Measurements from ENCODE around the gene VPS72. TPM values are rescaled to one million over a fixed set of nuclear protein-coding genes. Genes with fewer than 3 reads are reported as not detected.
"Not testable (repeated sequence)": the region's sequence is repeated elsewhere in the genome, so short reads cannot be mapped to it uniquely, and the experiment has no call there.

The VPS72 gene
- total RNA-seq, 4 donors from 2014 or later: 62.2 to 95.8 (median 68.9) TPM

DNA sequence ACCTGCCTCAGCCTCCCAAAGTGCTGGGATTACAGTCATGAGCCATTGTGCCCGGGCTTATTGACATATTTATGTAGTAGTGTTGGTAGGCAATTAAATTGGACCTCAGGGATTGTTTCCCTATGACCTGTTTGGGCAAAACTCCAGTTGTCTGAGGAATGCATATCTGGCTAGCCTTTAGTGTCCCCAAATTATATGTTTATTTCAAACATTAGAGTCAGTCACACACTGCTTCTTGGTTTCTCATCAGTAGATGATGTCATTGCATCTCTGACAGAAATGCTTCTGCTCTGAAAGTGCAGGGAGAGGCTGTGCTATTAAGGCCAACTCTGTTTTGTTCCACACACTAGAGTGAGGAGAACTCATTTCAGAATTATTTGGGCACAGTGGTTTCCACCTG, 20.8 kb upstream of the VPS72 start:
- in situ Hi-C loops (cut with MboI; ENCODE audit: low sequenced_read_pairs in 4 of 4): no loop called here
- intact Hi-C loops (cut with DNase I; ENCODE audit: low total_unique reads): no loop called here
- Histone ChIP-seq H3K27ac (peak overlapping the region in 1 of 4 donors; percentile 8), H3K27me3 (no peaks in the 10 kb centered on the region), H3K4me3 (no peak overlapping the region), H3K4me1 (peaks cover 5 to 8% of the 10 kb centered on the region in 2 donors), H3K9me3 (no peaks in the 10 kb centered on the region), H3K36me3 (peaks cover 0 to 22% of the 10 kb centered on the region in 2 donors)
- no peak for TF ChIP-seq POLR2A (IDR thresholded peaks at IDR 0.05)
- TF ChIP-seq, protein P1, sequence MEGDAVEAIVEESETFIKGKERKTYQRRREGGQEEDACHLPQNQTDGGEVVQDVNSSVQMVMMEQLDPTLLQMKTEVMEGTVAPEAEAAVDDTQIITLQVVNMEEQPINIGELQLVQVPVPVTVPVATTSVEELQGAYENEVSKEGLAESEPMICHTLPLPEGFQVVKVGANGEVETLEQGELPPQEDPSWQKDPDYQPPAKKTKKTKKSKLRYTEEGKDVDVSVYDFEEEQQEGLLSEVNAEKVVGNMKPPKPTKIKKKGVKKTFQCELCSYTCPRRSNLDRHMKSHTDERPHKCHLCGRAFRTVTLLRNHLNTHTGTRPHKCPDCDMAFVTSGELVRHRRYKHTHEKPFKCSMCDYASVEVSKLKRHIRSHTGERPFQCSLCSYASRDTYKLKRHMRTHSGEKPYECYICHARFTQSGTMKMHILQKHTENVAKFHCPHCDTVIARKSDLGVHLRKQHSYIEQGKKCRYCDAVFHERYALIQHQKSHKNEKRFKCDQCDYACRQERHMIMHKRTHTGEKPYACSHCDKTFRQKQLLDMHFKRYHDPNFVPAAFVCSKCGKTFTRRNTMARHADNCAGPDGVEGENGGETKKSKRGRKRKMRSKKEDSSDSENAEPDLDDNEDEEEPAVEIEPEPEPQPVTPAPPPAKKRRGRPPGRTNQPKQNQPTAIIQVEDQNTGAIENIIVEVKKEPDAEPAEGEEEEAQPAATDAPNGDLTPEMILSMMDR (IDR thresholded peaks at IDR 0.05 in 4 of 5, conservative IDR thresholded peaks at IDR 0.05 in 1 of 5): no peak
- ATAC-seq (no peak), DNase-seq (no peak)

DNA sequence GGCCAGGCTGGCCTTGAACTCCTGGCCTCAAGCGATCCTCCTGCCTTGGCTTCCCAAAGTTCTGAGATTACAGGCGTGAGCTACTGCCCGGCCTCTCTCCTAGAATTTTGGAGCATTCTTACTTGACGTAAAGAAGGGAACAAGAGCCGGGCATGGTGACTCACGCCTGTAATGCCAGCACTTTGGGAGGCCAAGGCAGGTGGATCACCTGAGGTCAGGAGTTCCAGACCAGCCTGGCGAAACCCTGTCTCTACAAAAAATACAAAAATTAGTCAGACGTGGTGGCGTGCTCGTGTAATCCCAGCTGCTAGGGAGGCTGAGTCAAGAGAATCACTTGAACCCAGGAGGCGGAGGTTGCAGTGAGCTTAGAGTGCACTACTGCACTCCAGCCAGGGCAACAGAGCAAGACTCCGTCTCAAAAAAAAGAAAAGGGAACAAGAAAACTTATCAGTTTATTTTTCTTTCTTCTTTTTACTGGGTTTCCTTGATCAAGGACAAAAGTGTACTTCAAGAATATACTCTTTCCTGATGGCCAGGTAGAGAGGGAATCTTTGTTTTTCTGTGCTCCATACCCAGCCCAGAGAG, 15.5 kb upstream of the VPS72 start:
- Histone ChIP-seq H3K27ac (peak overlapping the region in 1 of 4 donors; percentile 41), H3K4me1 (peaks cover 28 to 30% of the 10 kb centered on the region in 2 donors), H3K36me3 (peaks cover 0 to 17% of the 10 kb centered on the region in 2 donors)
- H3K9me3 ChIP-seq; ATAC-seq; DNase-seq; in situ Hi-C loops (cut with MboI; ENCODE audit: low sequenced_read_pairs in 4 of 4); intact Hi-C loops (cut with DNase I; ENCODE audit: low total_unique reads); H3K27me3 ChIP-seq; H3K4me3 ChIP-seq: not testable (repeated sequence)

DNA sequence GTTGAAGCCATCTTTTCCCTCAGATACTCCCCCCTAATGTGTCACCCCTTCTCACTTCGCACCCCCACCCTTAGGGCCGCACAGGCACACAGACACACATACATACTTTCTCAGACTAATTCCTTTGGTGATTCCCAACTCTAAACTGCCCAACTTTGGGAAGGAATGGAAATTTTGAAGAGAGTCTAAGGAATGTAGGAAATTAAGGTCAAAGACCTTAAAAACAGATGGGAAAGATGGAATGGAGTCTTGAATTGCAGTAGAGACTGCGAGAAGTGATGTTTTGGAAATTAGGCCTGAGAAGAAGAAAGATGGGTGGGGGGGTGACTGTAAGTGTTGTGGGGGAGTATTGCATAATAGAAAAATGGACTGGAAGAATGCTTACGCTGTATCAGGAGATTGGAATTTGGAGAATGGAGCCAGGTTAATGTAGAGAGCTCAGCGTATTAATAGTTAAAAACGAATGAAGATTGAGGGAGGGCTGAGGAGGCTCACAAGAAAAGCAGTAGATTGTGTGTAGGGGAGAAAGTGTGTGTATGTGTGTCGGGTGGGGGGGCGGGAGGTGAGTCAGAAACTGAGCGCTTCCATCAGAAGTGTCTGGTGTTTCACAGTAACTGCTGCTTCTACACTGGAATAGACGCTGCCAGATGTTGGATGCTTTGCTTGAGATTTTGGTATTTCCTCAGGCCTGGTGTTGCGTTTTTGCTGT, 10.0 kb upstream of the VPS72 start:
- Histone ChIP-seq H3K4me3 (peak overlapping the region; percentile 84 to 97 (median 93)), H3K27ac (peak overlapping the region; percentile 96 to 99 (median 96)), H3K9me3 (no peaks in the 10 kb centered on the region), H3K36me3 (no peaks in the 10 kb centered on the region), H3K4me1 (peaks cover 38 to 52% of the 10 kb centered on the region in 2 donors), H3K27me3 (no peaks in the 10 kb centered on the region)
- TF ChIP-seq POLR2A (IDR thresholded peaks at IDR 0.05): no peak
- TF ChIP-seq, protein P1 (IDR thresholded peaks at IDR 0.05 in 4 of 5, conservative IDR thresholded peaks at IDR 0.05 in 1 of 5): no peak
- ATAC-seq (no peak), DNase-seq (peak in 1 of 2 donors; percentile 33)
- in situ Hi-C loops (cut with MboI; ENCODE audit: low sequenced_read_pairs in 4 of 4) (loop anchor here (5.0 to 10.0 kb wide), 3 partner anchors 52 to 145 kb away; partner anchors contain the start of genes PSMD4 (in 4 of the 4) and RFX5 (in 1 of the 4)), intact Hi-C loops (cut with DNase I; ENCODE audit: low total_unique reads) (loop anchor here (5.0 kb wide), 2 partner anchors 127 to 142 kb away; partner anchors contain the start of gene PI4KB)

DNA sequence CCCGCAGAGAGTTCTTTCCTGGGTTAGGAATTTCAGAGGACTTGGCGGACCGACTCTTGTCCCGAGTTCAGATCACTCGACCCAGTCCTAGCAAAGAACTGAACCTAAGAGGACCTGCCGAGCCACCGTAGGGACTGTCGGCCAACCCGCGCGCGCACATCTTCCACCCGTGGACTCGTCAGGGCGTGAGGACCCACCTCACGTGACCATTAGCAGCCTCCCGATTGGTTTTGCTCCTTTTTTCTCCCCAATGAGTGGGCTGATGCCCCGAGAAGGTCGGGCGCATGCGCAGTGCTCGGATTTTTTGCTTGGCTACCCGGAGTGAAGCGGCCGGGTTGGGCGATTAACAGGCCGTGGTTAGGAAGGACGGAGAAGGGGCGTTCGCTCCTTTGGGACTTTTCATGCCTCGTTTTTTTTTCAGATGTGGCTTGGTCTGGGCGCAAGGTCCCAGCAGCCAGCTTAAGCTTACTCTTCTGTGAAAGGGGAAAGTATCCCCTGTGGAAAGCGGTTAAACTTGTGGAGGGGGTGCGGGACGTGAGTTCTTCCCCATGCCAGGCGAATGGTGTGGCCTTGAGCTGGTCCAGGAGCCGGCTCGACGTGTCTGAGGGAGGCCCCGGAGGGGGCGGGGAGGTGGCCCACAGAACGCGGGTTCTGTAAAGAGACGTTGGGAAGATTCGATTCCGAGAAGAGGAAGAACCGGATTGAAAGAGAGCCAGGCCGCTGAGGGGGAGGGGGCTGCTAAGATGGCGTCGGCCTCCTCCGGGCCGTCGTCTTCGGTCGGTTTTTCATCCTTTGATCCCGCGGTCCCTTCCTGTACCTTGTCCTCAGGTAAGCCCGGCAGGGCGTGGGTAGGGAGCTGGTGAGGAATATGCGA, 8.5 kb upstream of the VPS72 start, which contains the start of gene PIP5K1A:
Gene PIP5K1A, plus strand, starts transcription at position 299 of the 874 bp plus-strand sequence. Its CDS starts 445 bp downstream, at position 744.
- Histone ChIP-seq H3K36me3 (no peaks in the 10 kb centered on the region), H3K27me3 (no peaks in the 10 kb centered on the region), H3K4me1 (peaks cover 32 to 50% of the 10 kb centered on the region in 2 donors), H3K4me3 (peak within 1 kb of the TSS; percentile 84 to 97 (median 93)), H3K27ac (peak within 1 kb of the TSS; percentile 96 to 99 (median 96)), H3K9me3 (no peaks in the 10 kb centered on the region)
- intact Hi-C loops (cut with DNase I; ENCODE audit: low total_unique reads) (loop anchor here (1.0 to 5.0 kb wide), 3 partner anchors 53 to 144 kb away; partner anchors contain the start of gene PI4KB), in situ Hi-C loops (cut with MboI; ENCODE audit: low sequenced_read_pairs in 4 of 4) (loop anchor here (5.0 to 10.0 kb wide), 3 partner anchors 54 to 146 kb away; partner anchors contain the start of genes PSMD4 (in 4 of the 4) and RFX5 (in 1 of the 4))
- TF ChIP-seq POLR2A (IDR thresholded peaks at IDR 0.05): peak; percentile 84 to 88
- TF ChIP-seq, protein P1 (IDR thresholded peaks at IDR 0.05 in 4 of 5, conservative IDR thresholded peaks at IDR 0.05 in 1 of 5): peak in 1 of 5 experiments; percentile 12
- peak; percentile 85 to 93 for ATAC-seq
- peak; percentile 99 for DNase-seq
